ENCODE measurements around the gene KRT35. TPM values are rescaled to one million over a fixed set of nuclear protein-coding genes. Genes with fewer than 3 reads are reported as not detected.

KRT35 gene
- total RNA-seq, 1 donor from 2014 or later, result not detected

GRCh38 chr17:41429667-41430066, 51.3 kb downstream of the KRT35 start:
- Mint-ChIP-seq H3K9me3 (no peaks in the 10 kb centered on the region), H3K4me1 (peaks cover 7% of the 10 kb centered on the region), H3K4me3 (no peak overlapping the region), H3K27ac (no peak overlapping the region), H3K27me3 (ENCODE audit: low read depth) (no peaks in the 10 kb centered on the region), H3K36me3 (no peaks in the 10 kb centered on the region)
- no peak for DNase-seq (ENCODE audit: low spot score in 2 of 2, unreplicated experiment in 2 of 2)
- TF ChIP-seq CTCF (IDR thresholded peaks at IDR 0.05; ENCODE audit: unreplicated experiment), result no peak

- no peaks in the 10 kb centered on the region for H3K9me3 Mint-ChIP-seq
- no peaks in the 10 kb centered on the region for H3K27me3 Mint-ChIP-seq (ENCODE audit: low read depth)
- H3K36me3 Mint-ChIP-seq, result no peaks in the 10 kb centered on the region
- H3K4me1 Mint-ChIP-seq, result peaks cover 4% of the 10 kb centered on the region
- TF ChIP-seq CTCF (IDR thresholded peaks at IDR 0.05; ENCODE audit: unreplicated experiment), result no peak
- no peak overlapping the region for H3K4me3 Mint-ChIP-seq
- no peak overlapping the region for H3K27ac Mint-ChIP-seq
- DNase-seq (ENCODE audit: low spot score in 2 of 2, unreplicated experiment in 2 of 2), result no peak
These were observed 52.2 kb downstream of the KRT35 start for GRCh38 chr17:41428591-41429291.

Small RNA genes lying within 50 kb of the gene (microRNA-seq; reads per million reads assigned to microRNA genes)
- not detected for gene MIR6510

Other genes starting within 250 kb of the KRT35 start
- not detected in 3 replicates for gene KRTAP9-3, start 248.7 kb downstream of the KRT35 start, total RNA-seq
- not detected in 3 replicates for gene KRTAP9-8, start 243.2 kb downstream of the KRT35 start, total RNA-seq
- gene KRTAP9-4, start 231.5 kb downstream of the KRT35 start, total RNA-seq, result not detected in 3 replicates
- not detected in 3 replicates for gene KRTAP9-9, start 225.8 kb downstream of the KRT35 start, total RNA-seq
- not detected in 3 replicates for gene KRTAP9-6, start 215.8 kb downstream of the KRT35 start, total RNA-seq
- not detected in 3 replicates for gene KRTAP9-7, start 205.5 kb downstream of the KRT35 start, total RNA-seq
- gene KRTAP29-1, start 178.3 kb downstream of the KRT35 start, total RNA-seq, result not detected in 3 replicates
- gene KRTAP16-1, start 171.8 kb downstream of the KRT35 start, total RNA-seq, result not detected in 3 replicates
- not detected in 3 replicates for gene KRTAP17-1, start 165.4 kb downstream of the KRT35 start, total RNA-seq
- gene KRT33A, start 130.3 kb downstream of the KRT35 start, total RNA-seq, result not detected in 3 replicates
- gene KRT33B, start 111.3 kb downstream of the KRT35 start, total RNA-seq, result not detected in 3 replicates
- not detected in 3 replicates for gene KRT34, start 98.8 kb downstream of the KRT35 start, total RNA-seq
- not detected in 3 replicates for gene KRT31, start 83.5 kb downstream of the KRT35 start, total RNA-seq
- not detected in 3 replicates for gene KRT37, start 56.6 kb downstream of the KRT35 start, total RNA-seq
- not detected in 3 replicates for gene KRT38, start 40.2 kb downstream of the KRT35 start, total RNA-seq
- not detected in 3 replicates for gene KRT32, start 13.8 kb downstream of the KRT35 start, total RNA-seq
- gene KRT36, start 8.8 kb upstream of the KRT35 start, total RNA-seq, result not detected in 3 replicates
- 5.3 to 7.0 TPM (median 6.3 TPM) in 3 replicates for gene KRT13, start 24.5 kb upstream of the KRT35 start, total RNA-seq
- gene KRT15, start 37.7 kb upstream of the KRT35 start, total RNA-seq, result 8.5 to 10.2 TPM (median 8.7 TPM) in 3 replicates
- 366 to 377 TPM (median 368 TPM) in 3 replicates for gene KRT19, start 47.2 kb upstream of the KRT35 start, total RNA-seq
- gene KRT9, start 90.9 kb upstream of the KRT35 start, total RNA-seq, result not detected in 3 replicates
- 0.45 TPM in 1 of 3 replicates, not detected in the others for gene KRT14, start 105.7 kb upstream of the KRT35 start, total RNA-seq
- 0.40 to 0.79 TPM (median 0.40 TPM) in 3 replicates for gene KRT16, start 131.6 kb upstream of the KRT35 start, total RNA-seq
- gene KRT17, start 143.4 kb upstream of the KRT35 start, total RNA-seq, result 221 to 238 TPM (median 232 TPM) in 3 replicates
- gene EIF1, start 207.7 kb upstream of the KRT35 start, total RNA-seq, result 600 to 610 TPM (median 606 TPM) in 3 replicates
- gene GAST, start 231.2 kb upstream of the KRT35 start, total RNA-seq, result not detected in 3 replicates